HG03045 (cell line): ENCODE measurements around the gene SKOR2.
"Not testable (repeated sequence)": the region's sequence is repeated elsewhere in the genome, so short reads cannot be mapped to it uniquely, and the experiment has no call there.

Experiments
- ATAC-seq: cut with Tn5 transposase; IDR thresholded peaks from one replicate; pipeline ENCODE4 v1.9.1; 2021; ENCODE audit warnings: mild to moderate bottlenecking, moderate library complexity; ENCODE audit not compliant: unreplicated experiment

SKOR2 gene

GRCh38 chr18:47204908-47205522, 46.4 kb downstream of the SKOR2 start:
- ATAC-seq = no peak

- no peak for ATAC-seq
These were observed 47.6 kb downstream of the SKOR2 start for GRCh38 chr18:47203626-47204464.

GRCh38 chr18:47195961-47196360, 55.5 kb downstream of the SKOR2 start:
- not testable (repeated sequence) for ATAC-seq

DNA sequence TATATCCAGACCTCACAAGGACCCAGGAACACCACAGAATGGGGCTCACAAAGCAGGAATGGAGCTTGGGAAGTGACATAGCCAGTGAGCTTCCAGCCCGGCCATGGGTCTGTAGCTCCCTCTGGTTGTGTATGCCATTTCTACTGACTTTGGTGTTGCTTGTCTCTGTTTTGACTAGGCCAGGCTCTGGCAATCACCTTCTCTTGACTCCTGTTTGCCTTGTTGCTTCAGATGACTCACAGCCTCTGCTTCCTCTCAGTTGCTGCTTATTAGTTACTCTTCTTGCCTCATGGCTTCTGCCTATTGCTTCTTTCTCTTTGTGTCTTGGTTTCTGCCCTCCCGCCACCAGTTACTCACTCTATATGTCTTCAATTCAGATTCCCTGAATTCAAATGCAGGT, 59.5 kb downstream of the SKOR2 start:
- ATAC-seq = no peak

GRCh38 chr18:47187721-47188120, 63.7 kb downstream of the SKOR2 start:
- no peak for ATAC-seq

- ATAC-seq = no peak
These were observed 66.9 kb downstream of the SKOR2 start for GRCh38 chr18:47184419-47185050.

GRCh38 chr18:47182156-47182555, 69.3 kb downstream of the SKOR2 start:
- not testable (repeated sequence) for ATAC-seq

- ATAC-seq = no peak
These were observed 70.7 kb downstream of the SKOR2 start for GRCh38 chr18:47180765-47181164.

GRCh38 chr18:47179520-47179919, 71.9 kb downstream of the SKOR2 start:
- ATAC-seq = no peak

- peak; percentile 78 for ATAC-seq
These were observed 75.4 kb downstream of the SKOR2 start, which contains the start of gene IER3IP1 for GRCh38 chr18:47175898-47176575. TSS of gene IER3IP1 (minus strand) at chr18:47176364. CDS start at chr18:47176277, 87 bp downstream.

- peak; percentile 23 for ATAC-seq
These were observed 76.1 kb downstream of the SKOR2 start for GRCh38 chr18:47175283-47175897.

GRCh38 chr18:47174545-47175116, 76.8 kb downstream of the SKOR2 start:
- no peak for ATAC-seq

- ATAC-seq = no peak
These were observed 79.0 kb downstream of the SKOR2 start for GRCh38 chr18:47172476-47172875.

GRCh38 chr18:47168913-47169312, 82.5 kb downstream of the SKOR2 start:
- no peak for ATAC-seq

DNA sequence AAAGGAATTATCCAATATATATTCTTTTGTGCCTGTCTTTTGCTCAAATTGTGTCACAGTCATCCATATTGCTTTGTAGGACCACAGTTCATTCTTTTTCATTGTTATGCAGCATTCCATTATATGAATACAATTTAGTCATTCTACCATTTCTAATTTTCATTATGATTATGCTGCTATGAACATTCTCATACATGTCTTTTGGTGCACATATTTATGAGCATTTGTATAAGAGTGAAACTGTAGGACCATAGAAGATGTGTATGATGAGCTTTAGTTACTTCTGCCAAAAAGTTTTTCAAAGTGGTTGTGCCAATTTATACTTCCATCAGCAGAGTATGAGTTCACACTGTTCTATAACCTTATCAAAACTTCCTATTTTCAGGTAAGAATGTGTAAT, 83.0 kb downstream of the SKOR2 start:
- ATAC-seq = no peak

- no peak for ATAC-seq
These were observed 85.2 kb downstream of the SKOR2 start for GRCh38 chr18:47166294-47166693.

- ATAC-seq = peak; percentile 75
These were observed 88.2 kb downstream of the SKOR2 start for GRCh38 chr18:47163241-47163640.

- ATAC-seq = no peak
These were observed 91.2 kb downstream of the SKOR2 start for GRCh38 chr18:47160256-47160655.

- ATAC-seq = not testable (repeated sequence)
These were observed 93.1 kb downstream of the SKOR2 start for GRCh38 chr18:47158404-47158803.
